HepG2 (cell line): Measurements from ENCODE around the gene CADM4. TPM values are rescaled to one million over a fixed set of nuclear protein-coding genes. Genes with fewer than 3 reads are reported as not detected.

Source experiments
- IRF2 ChIP-seq: IDR thresholded peaks from 2 replicates; pipeline ENCODE4 v1.6.1; 2018; ENCODE audit warnings: missing genetic modification reagents, missing compliant biosample characterization
- KLF16 ChIP-seq, 2 experiments: sonication (generic) in 1 of 2; formaldehyde crosslinking in 1 of 2; IDR thresholded peaks; 2 replicates each; pipeline versions ENCODE4 v1.6.1 to v1.8.0; 2016 to 2023; ENCODE audit warnings: missing genetic modification reagents in 2 of 2, missing compliant biosample characterization in 1 of 2
- PHF8 ChIP-seq: sonication (generic); formaldehyde crosslinking; IDR thresholded peaks from 2 replicates; pipeline ENCODE4 v1.5.0; 2020; ENCODE audit warnings: missing genetic modification reagents
- PLRG1 ChIP-seq: fragments of 450-650 bp; conservative IDR thresholded peaks from 2 replicates; pipeline ENCODE4 v1.6.1; 2016
- POGK ChIP-seq: sonication (generic); formaldehyde crosslinking; conservative IDR thresholded peaks from 2 replicates; pipeline ENCODE4 v1.8.0; 2022; ENCODE audit warnings: mild to moderate bottlenecking, moderate library complexity, missing genetic modification reagents
- SRSF1 ChIP-seq: fragments of 200-400 bp; formaldehyde crosslinking; optimal IDR thresholded peaks from 2 replicates; pipeline ENCODE3; 2017; ENCODE audit warnings: mild to moderate bottlenecking, low read depth, low read length, moderate library complexity
- TRAFD1 ChIP-seq: sonication (generic); formaldehyde crosslinking; IDR thresholded peaks from 2 replicates; pipeline ENCODE4 v1.5.1; 2020; ENCODE audit warnings: missing genetic modification reagents, mild to moderate bottlenecking, borderline replicate concordance
- ZC3H4 ChIP-seq: sonication (generic); formaldehyde crosslinking; IDR thresholded peaks from 2 replicates; pipeline ENCODE4 v1.4.0; 2020; ENCODE audit warnings: missing genetic modification reagents, borderline replicate concordance
- ZMYM2 ChIP-seq: sonication (generic); formaldehyde crosslinking; IDR thresholded peaks from 2 replicates; pipeline ENCODE4 v1.8.0; 2022; ENCODE audit warnings: mild to moderate bottlenecking, missing genetic modification reagents
- ZNF276 ChIP-seq: sonication (generic); formaldehyde crosslinking; IDR thresholded peaks from 2 replicates; pipeline ENCODE4 v1.4.0; 2020; ENCODE audit warnings: mild to moderate bottlenecking, low read depth, missing genetic modification reagents
- polyA plus RNA-seq, 8 experiments: library from polyadenylated mRNA; depleted of rRNA in 3 of 8; stranded (reverse) in 7 of 8; unstranded in 1 of 8; fragments of >200 nt; fragmentation: Illumina TruSeq in 4 of 8; extraction: Trizol in 4 of 8; gene quantifications; 2 replicates each; pipeline versions ENCODE4 v1.2.1 to v1.2.3, GENCODE V29; 2011 to 2016; ENCODE audit warnings: low read depth in 4 of 8, missing spikeins in 1 of 8, mixed read lengths in 1 of 8; ENCODE audit not compliant: insufficient read depth in 1 of 8
- total RNA-seq, 5 experiments: library from RNA; depleted of rRNA; stranded (reverse); fragments of >200 nt; fragmentation: Illumina TruSeq; extraction: Trizol; gene quantifications; 2 replicates each; pipeline ENCODE4 v1.2.3, GENCODE V29; 2016; ENCODE audit warnings: low read depth in 1 of 5

The CADM4 gene
- total and polyA plus RNA-seq, 2 of the 13 experiments (the other 11 are each of a cell fraction or from before 2014, with no cell fraction given), result 8.5 to 16.0 TPM

GRCh38 chr19:43595999-43596841 is 43.4 kb downstream of the CADM4 start, which contains the start of the genes IRGQ and ZNF576 (continued):
- TF ChIP-seq POGK (CRISPR knock-in tag), result peak; percentile 34
- peak; percentile 83; the same call in 1 of the 2 replicates for TF ChIP-seq ZNF276 (CRISPR knock-in tag)
- TF ChIP-seq TRAFD1 (CRISPR knock-in tag), result 0 out of 2 replicates have a peak, but pooled peaks have one; percentile 14
- peak; percentile 73 for TF ChIP-seq PHF8 (CRISPR knock-in tag)
- TF ChIP-seq ZMYM2 (CRISPR knock-in tag), result no peak
- TF ChIP-seq SRSF1, result peak; percentile 10
- no peak for TF ChIP-seq PLRG1
- TF ChIP-seq ZC3H4, result no peak
- peak; percentile 59; the same call in 1 of the 2 replicates for TF ChIP-seq IRF2 (CRISPR knock-in tag)
- TF ChIP-seq KLF16 (CRISPR knock-in tag; IDR thresholded peaks at IDR 0.05), result peak in 1 of 2 experiments; percentile 61; a peak in 2 of 4 replicates
